AG08395 (cell line): ENCODE data around the gene RTN4R.
A peak's percentile ranks its signal among the peaks of the same experiment; 100 is the strongest.
"Not testable (repeated sequence)": the region's sequence is repeated elsewhere in the genome, so short reads cannot be mapped to it uniquely, and the experiment has no call there.

Experiments
- DNase-seq: peaks from one replicate; pipeline ENCODE4 v3.0.0; 2012; ENCODE audit warnings: mixed read lengths, low spot score

RTN4R gene

GRCh38 chr22:20286784-20287423 lies 18.8 kb upstream of the RTN4R start:
- DNase-seq, result not testable (repeated sequence)

DNA sequence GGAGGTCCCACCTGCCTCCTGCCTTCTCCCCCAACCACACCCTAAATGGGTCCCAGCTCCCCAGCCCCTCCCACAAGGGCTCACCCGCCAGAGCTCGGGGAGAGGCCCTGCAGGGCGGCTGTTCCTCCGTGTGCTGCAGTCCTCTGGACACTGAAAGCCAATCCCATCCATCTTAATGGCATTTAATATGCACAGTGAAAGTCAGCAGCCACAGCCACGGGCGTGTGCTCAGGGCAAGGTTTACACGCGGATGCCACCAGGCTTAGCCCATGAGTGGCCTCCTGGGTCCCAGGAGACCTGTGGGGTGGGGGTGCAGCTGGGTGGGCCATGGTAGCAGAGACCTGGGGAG lies 18.2 kb upstream of the RTN4R start:
- not testable (repeated sequence) for DNase-seq

- peak; percentile 46 for DNase-seq
These were observed 17.6 kb upstream of the RTN4R start for GRCh38 chr22:20285473-20286311.

DNA sequence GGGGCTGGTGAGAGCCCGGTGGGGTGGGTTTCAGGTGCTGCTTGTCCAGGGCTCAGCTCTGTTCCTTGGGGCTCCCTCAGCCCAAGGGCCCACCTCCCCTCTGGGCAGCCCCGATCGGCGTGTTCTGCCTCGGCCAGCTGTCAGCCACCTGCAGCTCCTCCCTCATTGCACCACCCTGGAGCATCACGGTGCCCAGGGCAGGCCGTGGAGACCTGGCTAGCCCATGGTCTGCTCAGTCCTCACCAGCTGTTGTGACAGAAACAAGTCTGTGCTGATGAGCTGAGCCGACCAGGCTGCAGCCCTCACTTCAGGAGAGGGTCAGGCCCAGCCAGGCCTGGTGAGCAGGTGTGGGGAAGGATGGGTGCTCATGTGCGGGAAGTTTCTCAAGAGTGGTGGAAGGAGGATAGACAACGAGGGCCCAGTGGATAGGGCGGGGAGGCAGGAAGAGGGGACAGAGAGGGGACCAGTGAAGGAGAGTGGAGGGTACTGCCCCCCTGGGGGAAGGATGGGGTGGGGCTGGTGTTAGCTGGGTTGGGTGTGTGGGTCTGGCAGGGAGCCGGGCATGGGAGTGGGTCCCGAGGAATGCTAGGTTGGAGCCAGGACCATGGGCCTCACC lies 16.5 kb upstream of the RTN4R start:
- no peak for DNase-seq

DNA sequence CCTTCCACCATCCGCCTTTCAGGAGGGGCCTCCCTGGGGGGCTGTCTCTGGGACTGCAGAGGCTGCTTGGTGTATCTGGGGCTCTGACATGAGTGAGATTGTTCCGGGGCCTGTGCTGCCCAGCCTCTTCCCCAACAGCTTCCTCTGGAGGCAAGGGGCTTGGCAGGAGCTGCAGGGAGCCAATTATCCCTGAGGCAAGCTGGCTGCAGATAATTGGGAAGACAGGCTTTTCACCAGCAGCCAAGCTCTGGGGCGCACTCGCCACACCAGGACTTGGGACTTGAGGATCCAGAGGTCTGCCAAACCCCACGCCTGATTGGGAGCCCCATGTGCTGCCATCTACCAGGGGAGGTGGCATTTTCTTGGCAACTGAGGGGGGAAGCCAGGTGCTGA lies 15.6 kb upstream of the RTN4R start:
- no peak for DNase-seq

DNA sequence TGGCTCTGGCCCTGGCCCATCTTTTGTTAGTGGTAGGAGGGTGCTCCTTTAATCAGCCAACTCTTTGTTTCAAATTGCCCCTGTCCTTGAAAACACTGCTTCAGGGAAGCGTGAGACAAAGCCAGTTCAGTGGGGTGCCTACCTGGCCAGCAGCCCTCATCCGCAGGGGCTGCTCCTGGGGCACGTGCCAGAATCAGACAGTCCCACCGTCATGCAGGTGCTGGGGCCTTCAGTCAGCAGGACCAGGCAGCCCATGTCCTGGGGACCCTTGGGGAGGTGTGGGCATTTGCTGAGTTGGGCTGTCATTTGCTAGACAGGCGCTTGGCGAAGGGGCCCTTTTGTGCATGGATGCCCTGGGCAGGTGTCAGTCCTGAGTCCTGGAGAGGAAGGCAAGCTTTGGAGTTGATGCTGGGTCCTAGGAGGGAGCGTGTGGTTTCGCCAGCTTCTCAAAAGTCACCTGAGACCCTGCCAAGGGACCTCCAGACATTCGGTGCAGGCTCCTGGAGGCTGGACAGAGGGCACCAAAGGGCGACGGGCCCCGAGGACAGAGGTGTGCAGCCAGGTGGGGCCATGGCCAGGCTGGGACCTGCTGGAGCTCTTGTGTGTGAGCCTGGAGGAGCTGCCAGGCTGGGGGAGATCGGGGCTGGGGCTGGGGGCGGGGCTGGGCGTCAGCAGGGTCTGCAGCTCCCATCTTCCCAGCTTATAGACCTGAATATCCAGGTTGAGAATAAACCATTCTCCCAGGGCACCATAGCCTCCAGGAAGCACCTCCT lies 15.0 kb upstream of the RTN4R start:
- DNase-seq, result no peak

- no peak for DNase-seq
These were observed 13.8 kb upstream of the RTN4R start for GRCh38 chr22:20281891-20282290.

- DNase-seq, result not testable (repeated sequence)
These were observed 13.4 kb upstream of the RTN4R start for GRCh38 chr22:20281473-20281872.

DNA sequence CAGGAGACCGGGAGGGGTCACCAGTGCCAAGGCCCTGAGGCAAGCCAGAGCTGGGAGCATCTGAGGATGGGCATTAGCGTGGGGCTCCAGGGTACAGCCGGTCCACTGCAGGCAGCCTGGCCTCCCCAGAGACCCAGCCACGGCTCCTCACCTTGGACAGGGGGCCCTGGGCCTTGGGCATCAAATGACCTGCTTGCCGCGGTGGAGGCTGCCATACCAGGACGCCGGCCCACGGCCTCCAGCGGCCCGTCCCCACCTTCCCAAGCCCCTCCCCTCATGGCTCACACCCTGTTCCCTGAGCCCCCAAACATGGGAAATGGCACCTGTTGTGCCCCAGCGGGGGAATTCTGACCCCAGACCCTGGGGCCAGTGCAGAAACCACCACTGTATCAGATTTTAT lies 12.7 kb upstream of the RTN4R start:
- no peak for DNase-seq

DNA sequence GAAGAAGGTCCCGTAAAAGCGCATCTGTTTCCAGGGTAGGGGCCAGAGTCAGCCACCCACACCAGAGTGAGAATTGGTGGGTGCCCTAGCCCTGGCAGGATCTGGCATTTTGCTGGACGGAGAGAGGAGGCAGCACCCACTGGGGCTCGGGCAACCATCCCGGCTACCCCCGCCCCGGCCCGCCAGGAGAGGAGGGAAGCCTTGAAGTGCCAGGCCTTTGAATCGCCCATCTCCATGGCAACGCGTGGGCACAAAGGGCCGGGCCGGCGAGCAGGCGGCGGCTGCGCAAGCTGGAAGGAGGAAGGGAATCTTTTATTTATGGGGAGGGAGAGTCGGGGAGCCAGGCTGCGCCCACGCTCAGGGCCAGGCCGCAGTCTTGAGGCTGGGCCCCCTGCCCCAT lies 12.0 kb upstream of the RTN4R start:
- DNase-seq, result not testable (repeated sequence)

DNA sequence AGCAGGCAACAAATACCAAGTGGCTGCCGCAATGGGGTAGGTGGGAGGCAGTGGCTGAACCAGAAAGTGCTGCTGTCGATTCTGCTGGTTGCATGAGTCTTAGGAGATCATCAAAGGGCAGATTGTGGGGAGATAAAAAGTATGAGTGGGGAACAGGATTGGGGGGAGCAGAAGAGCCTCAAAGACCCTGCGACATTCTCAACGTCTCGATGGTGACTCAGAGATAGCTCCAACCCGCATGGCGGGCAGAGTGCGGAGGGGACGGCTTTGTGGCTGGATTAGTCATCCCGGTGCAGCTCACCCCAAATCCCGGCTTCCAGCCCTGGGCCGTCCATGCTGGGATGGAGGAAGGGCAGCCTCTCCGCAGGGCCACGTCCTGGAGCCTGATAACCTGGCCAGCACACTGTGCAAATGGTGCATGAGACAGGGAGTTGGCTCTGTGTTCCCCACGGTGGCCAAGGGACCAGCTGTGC lies 11.6 kb upstream of the RTN4R start:
- no peak for DNase-seq

- not testable (repeated sequence) for DNase-seq
These were observed 10.8 kb upstream of the RTN4R start for GRCh38 chr22:20278726-20279490.

DNA sequence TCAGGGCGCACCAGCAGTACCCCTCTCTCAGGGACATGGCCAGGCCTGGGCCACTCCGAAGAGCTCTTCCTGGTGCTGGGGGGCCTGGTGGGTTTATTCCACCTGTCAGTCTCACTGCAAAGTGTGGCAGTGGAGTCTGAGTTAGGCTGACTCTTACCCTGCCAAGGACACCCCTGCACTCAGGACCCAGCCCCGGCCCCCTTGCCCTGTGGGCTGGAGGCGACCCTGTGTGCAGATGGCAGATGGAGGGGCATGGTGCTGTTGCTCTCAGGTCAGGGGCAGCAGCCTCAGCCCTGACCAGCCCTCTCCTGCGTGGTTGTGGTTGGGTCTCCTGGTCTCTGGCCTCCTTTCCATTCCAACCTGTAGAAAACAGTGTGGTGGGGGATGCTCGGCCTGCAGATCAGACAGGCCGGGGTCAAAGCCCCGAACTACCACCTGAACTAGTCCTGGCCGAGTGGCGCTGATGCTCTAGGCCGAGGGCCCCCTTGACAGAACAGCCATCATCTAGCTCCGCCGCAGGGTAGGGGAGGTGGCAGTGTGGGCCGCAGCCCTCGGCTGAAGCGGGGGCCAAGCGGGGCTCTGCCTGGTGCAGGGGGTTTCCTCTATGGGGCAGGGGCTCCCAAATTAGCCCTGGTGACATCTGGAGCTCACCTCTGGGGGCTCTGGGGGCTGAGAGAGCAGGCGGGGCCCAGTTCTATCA lies 10.0 kb upstream of the RTN4R start:
- not testable (repeated sequence) for DNase-seq

- DNase-seq, result no peak
These were observed 8.3 kb upstream of the RTN4R start for GRCh38 chr22:20276468-20276867.

DNA sequence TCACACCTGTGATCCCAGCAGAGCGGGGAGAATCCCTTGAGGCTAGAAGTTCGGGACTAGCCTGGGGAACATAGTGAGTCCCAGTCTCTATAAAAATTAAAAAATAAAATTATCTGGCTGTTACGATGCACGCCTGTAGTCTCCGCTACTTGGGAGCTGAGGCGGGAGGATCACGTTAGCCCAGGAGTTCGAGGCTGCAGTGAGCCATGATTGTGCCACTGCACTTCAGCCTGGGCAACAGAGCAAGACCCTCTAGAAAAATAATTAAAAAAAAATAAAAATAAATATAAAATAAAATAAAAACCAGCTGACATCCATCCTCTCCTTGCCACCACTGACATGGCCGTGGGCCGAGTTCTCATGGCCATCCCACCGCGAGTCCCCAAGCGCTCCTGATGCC lies 7.7 kb upstream of the RTN4R start:
- no peak for DNase-seq

DNA sequence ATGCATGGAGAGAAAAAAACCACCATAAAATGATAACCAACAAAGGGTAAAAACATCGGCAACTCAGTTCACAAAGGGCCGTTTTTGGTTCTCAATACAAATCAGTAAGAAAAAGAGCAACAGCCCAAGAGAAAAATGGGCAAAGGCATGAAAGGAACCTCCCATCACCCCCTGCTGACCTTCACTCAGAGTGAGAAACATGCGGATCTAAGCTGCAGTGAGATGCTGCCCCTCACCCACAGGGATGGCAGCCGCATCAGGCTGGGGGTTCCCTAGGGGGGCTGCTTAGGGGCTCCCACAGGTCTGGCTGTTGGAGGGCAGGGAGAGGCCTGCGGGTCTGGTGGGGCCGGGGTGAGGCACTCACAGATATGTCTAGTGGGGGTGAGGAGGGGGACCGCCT lies 7.2 kb upstream of the RTN4R start:
- DNase-seq, result not testable (repeated sequence)

DNA sequence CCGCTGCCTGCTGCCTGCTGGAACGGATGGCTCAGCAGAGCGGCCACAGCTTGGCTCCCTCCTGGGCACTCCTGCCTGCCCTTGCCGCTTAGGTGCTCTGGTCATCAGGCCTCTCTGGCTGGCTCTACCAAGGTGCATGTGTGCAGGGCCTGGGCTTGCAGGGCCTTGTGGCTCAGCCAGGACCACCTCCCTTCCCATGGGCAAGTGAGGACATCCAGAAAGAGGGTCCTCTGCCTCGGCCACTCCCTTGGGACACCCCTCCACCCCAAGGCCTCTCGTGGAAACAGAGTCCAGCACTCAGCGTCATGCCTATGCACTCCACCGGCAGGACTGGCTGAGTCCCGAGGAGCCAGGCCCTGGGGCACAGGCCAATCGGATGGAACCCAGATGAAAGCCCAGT lies 6.3 kb upstream of the RTN4R start:
- DNase-seq, result not testable (repeated sequence)

DNA sequence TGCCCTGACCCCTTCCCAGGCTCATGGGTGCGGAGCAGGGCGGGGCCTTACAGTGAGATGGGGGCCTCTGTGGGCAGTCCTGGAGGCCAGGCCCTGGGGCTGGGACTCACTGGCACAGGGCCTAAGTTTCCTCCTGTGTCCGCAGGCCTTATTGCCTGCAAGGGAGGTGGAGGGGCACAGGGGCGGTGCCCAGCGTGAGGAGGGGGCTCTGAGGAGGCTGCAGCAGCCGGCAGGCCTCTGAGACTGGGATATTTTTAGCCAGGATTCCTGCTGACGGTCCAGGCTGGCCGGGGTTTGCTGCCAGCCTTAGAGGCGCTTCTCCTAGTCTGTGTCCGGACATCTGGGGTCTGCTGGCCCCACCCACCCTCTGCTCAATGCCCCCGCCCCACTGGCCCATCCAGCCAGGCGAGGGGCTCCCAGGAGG lies 5.7 kb upstream of the RTN4R start:
- DNase-seq, result no peak

- no peak for DNase-seq
These were observed 4.6 kb upstream of the RTN4R start for GRCh38 chr22:20272700-20273099.

GRCh38 chr22:20272174-20272573 lies 4.1 kb upstream of the RTN4R start:
- DNase-seq, result no peak
